K562 (cell line): ENCODE measurements around the gene ECD. TPM values are rescaled to one million over a fixed set of nuclear protein-coding genes. Genes with fewer than 3 reads are reported as not detected.

Source experiments
- BHLHE40 ChIP-seq: IDR thresholded peaks from 2 replicates; pipeline ENCODE4 v1.6.1; 2011; ENCODE audit warnings: low read length, improper control_type of control experiment
- CSDE1 ChIP-seq, 2 experiments: fragments of 450-650 bp; IDR thresholded peaks; 2 replicates each; pipeline ENCODE4 v1.6.1; 2016; ENCODE audit warnings: mild to moderate bottlenecking in 1 of 2
- FOSL1 ChIP-seq: fragments of 200-800 bp; sonication (Bioruptor generic); conservative IDR thresholded peaks from 2 replicates; pipeline ENCODE4 v1.6.1; 2016; ENCODE audit warnings: missing genetic modification characterization, missing compliant biosample characterization
- FOXO4 ChIP-seq: fragments of 450-650 bp; formaldehyde crosslinking; IDR thresholded peaks from 2 replicates; pipeline ENCODE4 v1.4.0; 2020; ENCODE audit warnings: mild to moderate bottlenecking, moderate library complexity
- GABPB1 ChIP-seq: sonication (generic); formaldehyde crosslinking; IDR thresholded peaks from 2 replicates; pipeline ENCODE4 v1.8.0; 2022; ENCODE audit warnings: mild to moderate bottlenecking, missing genetic modification reagents
- MGA ChIP-seq: fragments of 450-650 bp; IDR thresholded peaks from 2 replicates; pipeline ENCODE4 v1.6.1; 2016; ENCODE audit warnings: mild to moderate bottlenecking, moderate library complexity
- NFYB ChIP-seq: IDR thresholded peaks from 2 replicates; pipeline ENCODE4 v1.6.1; 2011; ENCODE audit warnings: mild to moderate bottlenecking, moderate library complexity; ENCODE audit not compliant: insufficient read length; ENCODE audit errors: extremely low read depth
- PHF21A ChIP-seq: fragments of 450-650 bp; IDR thresholded peaks from 2 replicates; pipeline ENCODE4 v1.6.1; 2017; ENCODE audit warnings: low read depth, borderline replicate concordance
- PREB ChIP-seq: sonication (generic); formaldehyde crosslinking; IDR thresholded peaks from 2 replicates; pipeline ENCODE4 v1.8.1; 2023; ENCODE audit warnings: mild to moderate bottlenecking, missing genetic modification reagents
- RCOR1 ChIP-seq, 2 experiments: IDR thresholded peaks; 2 replicates each; pipeline ENCODE4 v1.6.1; 2012; ENCODE audit warnings: low read depth in 2 of 2, low read length in 2 of 2, borderline replicate concordance in 1 of 2, improper control_type of control experiment in 1 of 2
- STAT5A ChIP-seq: IDR thresholded peaks from 2 replicates; pipeline ENCODE4 v1.6.1; 2012; ENCODE audit warnings: low read length, inconsistent platforms, borderline replicate concordance
- ZNF354B ChIP-seq: fragments of 250-450 bp; sonication (Bioruptor Pico); IDR thresholded peaks from 2 replicates; pipeline ENCODE4 v1.4.0; 2020
- ZNF668 ChIP-seq: fragments of 250-450 bp; sonication (Bioruptor Pico); IDR thresholded peaks from 2 replicates; pipeline ENCODE4 v1.8.0; 2022; ENCODE audit warnings: mild to moderate bottlenecking, inconsistent platforms
- ZNF695 ChIP-seq: fragments of 450-650 bp; formaldehyde crosslinking; IDR thresholded peaks from 2 replicates; pipeline ENCODE4 v1.4.0; 2020; ENCODE audit warnings: mild to moderate bottlenecking, moderate library complexity
- polyA plus RNA-seq, 8 experiments: library from polyadenylated mRNA; depleted of rRNA in 4 of 8; stranded (reverse) in 5 of 8; unstranded in 3 of 8; fragments of >200 nt; fragmentation: Nextera tagmentation in 2 of 8; fragmentation: Illumina TruSeq in 1 of 8; extraction: Ambion mirVana in 2 of 8; extraction: Trizol in 1 of 8; gene quantifications; 2 replicates each; pipeline versions ENCODE4 v1.2.1 to v1.2.3, GENCODE V29; 2011 to 2014; ENCODE audit warnings: inconsistent platforms in 1 of 8, missing spikeins in 1 of 8
- total RNA-seq, 7 experiments: library from RNA; depleted of rRNA in 6 of 7; stranded (reverse); fragments of >200 nt in 6 of 7; fragmentation: Illumina TruSeq in 2 of 7; extraction: Trizol in 2 of 7; gene quantifications; 2 replicates each; pipeline versions ENCODE4 v1.2.1 to v1.2.3, GENCODE V29; 2011 to 2021; ENCODE audit warnings: low replicate concordance in 1 of 7

ECD gene
- total and polyA plus RNA-seq, 9 of the 15 experiments (the other 6 are each of a cell fraction or from before 2014, with no cell fraction given) = 33.5 to 79.9 (median 53.2) TPM

- TF ChIP-seq MGA (peak; percentile 55; the same call in 1 of the 2 replicates), PREB (no peak; the same call in 1 of the 2 replicates), STAT5A (no peak), NFYB (no peak), GABPB1 (CRISPR knock-in tag) (peak; percentile 99), CSDE1 (IDR thresholded peaks at IDR 0.05) (peak in 1 of 2 experiments; percentile 97; a peak in 2 of 4 replicates), ZNF354B (CRISPR knock-in tag) (no peak), ZNF695 (CRISPR knock-in tag) (no peak), BHLHE40 (peak; percentile 30; the same call in 1 of the 2 replicates), FOSL1 (peak; percentile 3; the same call in 1 of the 2 replicates), ZNF668 (CRISPR knock-in tag) (no peak), PHF21A (no peak), FOXO4 (CRISPR knock-in tag) (no peak), RCOR1 (IDR thresholded peaks at IDR 0.05; ENCODE audit: borderline replicate concordance in 1 of 2, low read depth in 2 of 2, low read length in 2 of 2) (peak in 1 of 2 experiments; percentile 39; a peak in 3 of 4 replicates)
Observed at GRCh38 chr10:73167783-73168464, at the start of gene ECD, which contains the start of gene FAM149B1 (continued).
